Mucosa of gallbladder (tissue), 1 donor: ENCODE data around the gene PLXND1. TPM values are rescaled to one million over a fixed set of nuclear protein-coding genes. Genes with fewer than 3 reads are reported as not detected.
"Not testable (repeated sequence)": the region's sequence is repeated elsewhere in the genome, so short reads cannot be mapped to it uniquely, and the experiment has no call there.

Source experiments
- DNase-seq: peaks from one replicate; pipeline ENCODE4 v3.0.0-alpha.2; 2020; ENCODE audit warnings: low spot score
- total RNA-seq: library from RNA; stranded (reverse); gene quantifications from one replicate; pipeline ENCODE4 v1.2.1, GENCODE V29; 2021
- donor health status: DM: no; HTN: no; CAD: no.

PLXND1 gene
- total RNA-seq, 1 donor from 2014 or later: 82.2 TPM

GRCh38 chr3:129614927-129615363 lies 8.5 kb upstream of the PLXND1 start:
- no peak for DNase-seq

- DNase-seq: no peak
These were observed 8.0 kb upstream of the PLXND1 start for GRCh38 chr3:129614435-129614834.

- no peak for DNase-seq
These were observed 6.9 kb upstream of the PLXND1 start for GRCh38 chr3:129613367-129613740.

GRCh38 chr3:129612534-129613366 lies 6.3 kb upstream of the PLXND1 start:
- no peak for DNase-seq

DNA sequence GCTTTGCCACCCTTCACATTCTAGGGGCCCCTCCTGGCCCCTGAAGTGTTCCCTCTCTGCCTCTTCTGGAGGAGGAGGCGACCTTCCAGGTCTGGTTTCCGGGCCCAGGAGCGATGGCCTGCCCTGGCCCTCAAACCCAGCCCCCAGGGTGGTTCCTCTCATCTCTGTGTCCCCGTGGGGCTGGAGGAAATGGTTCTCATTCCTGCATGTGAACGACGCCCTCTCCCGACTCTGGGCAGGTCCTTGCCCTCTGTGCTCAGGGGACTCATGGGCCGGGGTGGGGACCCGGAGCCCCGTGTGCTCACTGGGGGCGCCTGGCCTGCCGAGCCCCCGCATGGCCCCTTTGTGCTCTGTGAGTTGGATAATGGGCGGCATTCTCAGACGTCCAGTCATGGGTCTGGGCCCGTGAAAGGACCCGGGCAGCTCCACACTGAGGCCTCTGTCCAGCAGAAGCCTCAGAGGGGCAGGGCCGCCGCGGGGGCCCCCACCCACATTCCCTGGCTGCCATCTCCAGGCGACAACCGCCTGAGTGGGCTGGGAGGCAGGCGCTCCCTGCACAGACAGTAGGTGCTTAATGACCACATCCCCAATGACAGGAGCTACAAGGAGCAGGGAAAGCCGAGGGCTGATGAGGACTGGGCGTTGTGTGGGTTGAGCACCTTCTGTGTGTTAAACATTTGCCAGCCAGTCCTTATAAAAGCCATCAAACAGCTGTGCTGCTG lies 5.5 kb upstream of the PLXND1 start:
- no peak for DNase-seq

DNA sequence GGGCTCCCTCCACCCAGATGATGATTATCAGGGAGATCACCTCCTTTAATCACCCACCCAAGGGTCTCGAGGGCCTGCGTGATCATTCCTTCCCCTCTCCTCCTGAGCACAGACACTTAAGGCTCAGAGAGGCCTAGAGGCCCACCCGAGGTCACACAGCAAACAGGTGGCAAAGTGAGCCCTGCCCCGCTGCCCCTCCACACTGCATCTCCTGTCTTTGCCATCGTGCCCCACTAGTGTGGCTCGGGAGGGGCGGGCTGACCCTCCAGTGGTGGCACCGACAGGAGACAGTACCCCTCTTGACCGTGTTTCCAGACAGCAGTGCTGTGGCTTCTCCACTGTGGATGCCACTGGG lies 4.9 kb upstream of the PLXND1 start:
- no peak for DNase-seq

DNA sequence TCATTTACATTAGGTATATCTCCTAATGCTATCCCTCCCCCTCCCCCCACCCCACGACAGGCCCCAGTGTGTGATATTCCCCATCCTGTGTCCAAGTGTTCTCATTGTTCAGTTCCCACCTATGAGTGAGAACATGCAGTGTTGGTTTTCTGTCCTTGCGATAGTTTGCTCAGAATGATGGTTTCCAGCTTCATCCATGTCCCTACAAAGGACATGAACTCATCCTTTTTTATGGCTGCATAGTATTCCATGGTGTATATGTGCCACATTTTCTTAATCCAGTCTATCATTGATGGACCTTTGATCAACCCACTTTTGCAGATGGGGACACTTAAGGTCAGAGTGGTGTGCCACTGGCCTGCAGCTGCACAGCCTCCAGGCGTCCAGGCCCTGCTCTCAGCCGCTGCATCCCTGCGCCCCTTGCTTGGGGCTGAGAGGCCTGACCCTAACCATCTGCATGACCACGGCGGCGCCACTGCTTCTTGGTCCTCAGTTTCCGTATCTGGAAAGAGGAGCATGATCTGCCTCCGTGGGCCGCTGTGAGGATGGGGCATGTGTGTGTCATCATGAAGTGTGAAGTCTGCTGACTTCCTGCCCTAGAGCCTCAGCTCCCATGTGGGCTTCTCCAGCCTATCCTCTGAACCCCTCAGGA lies 4.4 kb upstream of the PLXND1 start:
- not testable (repeated sequence) for DNase-seq

GRCh38 chr3:129610276-129610675 lies 3.8 kb upstream of the PLXND1 start:
- DNase-seq: no peak

GRCh38 chr3:129609591-129610182 lies 3.2 kb upstream of the PLXND1 start:
- DNase-seq: no peak

GRCh38 chr3:129608936-129609590 lies 2.6 kb upstream of the PLXND1 start:
- no peak for DNase-seq

DNA sequence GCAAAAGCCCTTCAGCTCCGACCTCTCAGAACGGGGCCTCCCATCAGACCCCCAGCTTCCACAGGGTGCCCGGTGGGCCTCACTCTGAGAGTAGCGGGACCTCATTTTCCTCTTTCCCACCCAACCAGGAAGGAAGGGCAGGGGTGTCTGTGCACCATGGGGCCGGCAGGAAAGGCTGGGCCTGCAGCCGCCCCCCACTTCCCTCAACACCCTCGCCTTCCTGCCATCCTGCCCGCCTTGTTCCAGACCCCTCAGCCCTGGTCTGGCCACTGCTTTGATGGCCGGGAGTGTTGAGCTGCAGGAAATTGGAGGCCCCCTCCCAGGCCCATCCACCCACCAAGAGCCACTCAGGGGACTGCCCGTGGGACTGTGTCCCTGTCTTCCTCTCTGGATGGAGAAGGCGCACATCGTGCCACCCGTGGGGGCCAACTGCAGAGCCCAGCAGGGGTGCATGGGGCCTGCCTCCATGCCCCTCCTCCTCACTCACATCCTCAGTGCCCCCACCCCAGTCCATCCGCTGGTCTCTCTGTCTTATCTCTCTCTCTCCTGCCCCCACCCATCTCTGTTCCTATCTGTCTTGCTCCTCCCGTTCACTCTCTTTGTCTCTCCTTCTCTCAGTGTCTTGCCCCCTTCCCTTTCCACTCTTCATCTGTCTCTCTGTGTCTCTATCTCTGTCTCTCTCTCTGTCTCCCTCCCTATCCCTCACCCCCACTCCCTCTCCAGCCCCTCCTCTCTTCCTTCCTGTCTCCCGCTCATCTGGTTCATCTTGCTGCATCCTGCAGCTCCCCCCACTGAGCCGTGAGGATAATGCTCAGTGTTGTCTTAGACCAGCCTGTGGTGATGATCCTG lies 1.8 kb upstream of the PLXND1 start:
- DNase-seq: no peak

GRCh38 chr3:129607391-129608068 lies 1.1 kb upstream of the PLXND1 start:
- DNase-seq: no peak

DNA sequence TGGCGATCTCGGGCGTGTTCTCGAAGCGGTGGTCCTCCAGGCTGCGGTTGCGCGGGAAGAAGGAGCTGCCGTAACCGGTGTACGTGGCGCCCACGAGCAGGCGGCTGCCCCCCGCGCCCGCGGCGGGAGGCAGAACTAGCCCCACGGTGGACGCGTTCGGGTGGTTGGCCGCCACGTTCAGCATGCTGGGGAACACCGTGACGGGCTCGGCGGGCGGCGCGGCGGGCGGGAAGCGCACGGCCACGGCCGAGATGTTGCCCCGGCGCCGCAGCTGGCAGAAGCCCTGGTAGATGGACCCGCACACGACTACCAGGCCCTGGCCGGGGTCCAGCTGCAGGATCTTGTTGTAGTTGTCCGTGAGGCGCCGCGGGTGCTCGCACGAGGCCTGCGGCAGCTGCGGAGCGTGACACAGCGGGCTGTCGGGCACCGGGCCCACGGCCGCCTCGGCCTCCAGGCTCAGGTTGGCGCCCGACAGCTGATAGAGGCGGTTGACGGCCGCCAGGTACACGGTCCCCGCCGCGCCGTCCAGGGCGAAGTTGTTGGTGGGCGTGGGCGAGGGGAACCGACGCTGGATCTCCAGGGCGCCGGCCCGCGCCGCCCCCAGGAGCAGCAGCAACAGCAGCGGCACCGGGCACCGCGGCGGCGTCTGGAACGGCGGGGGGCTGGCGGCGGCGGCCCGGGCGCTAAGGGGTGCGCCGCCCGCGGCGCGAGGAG lies 397 bp downstream of the PLXND1 start:
- DNase-seq: no peak

DNA sequence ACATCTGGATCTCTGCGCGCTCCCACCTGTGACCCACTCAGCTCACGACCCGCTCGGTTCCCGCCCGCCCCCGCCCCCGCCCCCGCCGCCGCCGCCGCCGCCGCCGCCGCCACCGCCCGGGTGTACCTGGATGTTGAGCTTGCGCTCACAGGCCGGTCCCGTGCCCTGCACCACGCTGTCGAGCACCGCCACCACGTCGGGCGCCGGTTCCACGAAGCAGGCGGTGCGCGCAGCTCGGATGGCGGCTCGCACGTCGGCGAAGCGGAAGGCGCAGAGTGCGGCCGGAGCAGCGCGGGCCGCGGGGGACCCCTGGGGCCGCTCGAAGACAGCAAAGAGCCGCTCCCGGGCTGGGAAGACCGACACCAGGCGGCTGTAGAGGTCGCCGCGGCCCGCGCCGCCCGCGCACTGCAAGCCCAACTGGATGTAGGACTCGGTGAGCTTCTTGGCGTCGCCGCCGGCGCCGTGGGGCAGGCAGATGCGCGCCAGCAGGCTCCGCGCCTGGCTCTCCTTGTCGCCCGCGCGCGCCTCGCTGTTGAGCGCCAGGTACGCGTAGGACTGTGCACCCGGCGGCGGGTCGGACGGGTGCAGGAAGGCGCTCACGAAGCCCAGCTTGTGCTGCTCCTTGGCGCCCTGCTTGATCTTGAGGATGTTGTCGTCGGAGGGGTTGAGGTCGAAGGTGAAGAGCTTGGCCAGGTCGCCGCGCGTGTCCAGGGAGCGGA lies 1.1 kb downstream of the PLXND1 start:
- no peak for DNase-seq

DNA sequence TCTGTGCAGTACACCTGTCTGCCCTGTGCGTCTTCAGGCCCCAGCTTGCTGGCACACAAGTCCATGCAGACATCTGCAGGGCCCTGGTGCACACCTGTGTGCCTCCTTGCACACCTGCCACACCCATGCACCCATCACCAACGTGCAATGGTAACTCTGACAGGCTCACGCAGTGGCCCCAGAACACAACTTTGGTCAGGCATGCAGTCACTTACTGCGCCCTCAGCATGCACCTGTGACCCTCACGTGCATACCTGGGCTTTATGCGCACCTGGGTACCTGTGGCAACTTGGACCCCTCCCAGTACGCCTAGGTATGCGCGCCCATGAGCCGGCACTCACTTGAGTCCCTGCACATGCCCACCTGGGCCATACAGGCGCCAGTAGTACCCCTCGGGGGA lies 1.7 kb downstream of the PLXND1 start:
- no peak for DNase-seq

GRCh38 chr3:129603991-129604749 lies 2.3 kb downstream of the PLXND1 start:
- no peak for DNase-seq

DNA sequence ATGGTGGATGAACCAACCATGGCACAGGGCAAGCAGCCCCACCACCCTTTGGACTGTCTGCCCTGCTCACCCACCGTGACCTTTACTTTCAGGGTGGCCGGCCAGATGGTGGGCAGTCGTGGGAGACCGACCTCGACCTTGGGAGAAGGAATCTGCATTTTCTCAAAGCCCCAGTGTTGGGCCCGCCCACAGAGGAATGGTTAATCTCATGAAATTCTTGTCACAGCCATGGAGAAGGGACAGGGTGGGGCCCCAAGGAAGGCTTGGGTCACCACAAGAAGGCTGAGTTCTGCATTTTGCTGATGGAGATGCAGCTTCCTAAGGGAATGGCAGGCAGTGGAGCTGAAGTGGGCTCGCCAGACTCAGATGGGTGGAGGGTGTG lies 2.9 kb downstream of the PLXND1 start:
- DNase-seq: no peak
